GM21515 (cell line): Measurements from ENCODE around the gene LAMA4.

Experiments
- ATAC-seq: cut with Tn5 transposase; IDR thresholded peaks from one replicate; pipeline ENCODE4 v1.9.1; 2021; ENCODE audit not compliant: unreplicated experiment

LAMA4 gene

GRCh38 chr6:112253841-112254816 lies at the start of gene LAMA4:
TSS of gene LAMA4 (minus strand) at chr6:112254567. CDS start at chr6:112254150, 417 bp downstream.
- ATAC-seq, result no peak

- no peak for ATAC-seq
These were observed 47.9 kb upstream of the LAMA4 start for GRCh38 chr6:112302142-112302705.

GRCh38 chr6:112300896-112301295 lies 46.5 kb upstream of the LAMA4 start:
- ATAC-seq, result no peak

GRCh38 chr6:112298816-112299281 lies 44.5 kb upstream of the LAMA4 start:
- ATAC-seq, result no peak

GRCh38 chr6:112298021-112298745 lies 43.8 kb upstream of the LAMA4 start:
- no peak for ATAC-seq

GRCh38 chr6:112296694-112297093 lies 42.3 kb upstream of the LAMA4 start:
- ATAC-seq, result no peak

- ATAC-seq, result no peak
These were observed 41.8 kb upstream of the LAMA4 start for GRCh38 chr6:112296122-112296521.

- no peak for ATAC-seq
These were observed 36.9 kb upstream of the LAMA4 start for GRCh38 chr6:112291161-112291762.

GRCh38 chr6:112289038-112289566 lies 34.7 kb upstream of the LAMA4 start:
- no peak for ATAC-seq

GRCh38 chr6:112288475-112288874 lies 34.1 kb upstream of the LAMA4 start:
- no peak for ATAC-seq

GRCh38 chr6:112287577-112288225 lies 33.3 kb upstream of the LAMA4 start:
- ATAC-seq, result no peak

- no peak for ATAC-seq
These were observed 32.3 kb upstream of the LAMA4 start for GRCh38 chr6:112286500-112287144.

- ATAC-seq, result no peak
These were observed 31.6 kb upstream of the LAMA4 start for GRCh38 chr6:112286010-112286409.

- ATAC-seq, result no peak
These were observed 30.2 kb upstream of the LAMA4 start for GRCh38 chr6:112284603-112285002.

- no peak for ATAC-seq
These were observed 29.3 kb upstream of the LAMA4 start for GRCh38 chr6:112283621-112284020.

GRCh38 chr6:112281821-112282615 lies 27.7 kb upstream of the LAMA4 start:
- no peak for ATAC-seq

GRCh38 chr6:112279031-112279935 lies 24.9 kb upstream of the LAMA4 start:
- no peak for ATAC-seq

GRCh38 chr6:112275365-112275764 lies 21.0 kb upstream of the LAMA4 start:
- ATAC-seq, result no peak
